ENCODE results near the gene POLD1.

POLD1 gene

DNA sequence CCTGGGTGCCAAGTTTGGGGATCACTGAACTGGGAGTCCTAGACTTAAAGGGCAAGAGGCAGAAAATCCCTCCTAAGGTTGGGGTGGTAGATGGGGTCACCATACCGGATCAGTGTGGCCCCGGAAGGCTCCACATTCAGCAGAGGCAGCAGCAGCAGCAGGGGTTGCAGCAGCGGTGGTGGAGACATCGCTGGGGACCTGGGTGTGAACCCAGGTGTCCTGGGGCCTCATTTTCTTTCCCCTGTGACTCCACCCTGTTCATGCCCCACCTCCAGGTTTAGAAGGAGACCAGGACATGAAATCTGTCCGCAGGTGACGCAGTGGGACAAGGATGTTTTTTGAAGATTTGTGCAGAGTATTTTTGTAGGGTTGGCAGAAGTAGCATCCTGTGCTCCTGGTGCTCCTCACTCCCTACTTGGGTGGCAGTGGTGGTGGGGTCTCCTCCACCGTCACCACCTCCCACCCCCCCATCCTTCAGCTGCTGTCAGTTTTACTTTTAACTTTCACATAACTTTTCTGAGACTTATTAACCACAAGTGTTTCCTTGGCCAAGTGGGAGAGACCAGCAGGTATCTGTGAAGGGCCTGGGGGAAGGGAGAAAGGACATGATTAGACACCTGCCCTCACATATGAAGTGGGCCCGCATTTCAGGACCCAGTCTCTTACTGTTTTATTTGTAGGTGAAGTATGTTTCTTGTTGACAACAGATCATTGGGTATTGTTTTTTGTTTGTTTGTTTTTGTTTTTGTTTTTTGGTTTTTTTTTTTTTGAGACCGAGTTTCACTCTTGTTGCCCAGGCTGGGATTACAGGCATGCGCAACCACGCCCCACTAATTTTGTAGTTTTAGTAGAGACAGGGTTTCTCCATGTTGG is 18.5 kb upstream of the POLD1 start, which contains the start of gene NAPSA:
Gene NAPSA, minus strand, starts transcription at position 206 of the 873 bp plus-strand sequence. Its CDS starts 18 bp downstream, at position 188.
- H3K4me3 ChIP-seq (ENCODE audit: low read depth, low read length), result no peak within 1 kb of the TSS

DNA sequence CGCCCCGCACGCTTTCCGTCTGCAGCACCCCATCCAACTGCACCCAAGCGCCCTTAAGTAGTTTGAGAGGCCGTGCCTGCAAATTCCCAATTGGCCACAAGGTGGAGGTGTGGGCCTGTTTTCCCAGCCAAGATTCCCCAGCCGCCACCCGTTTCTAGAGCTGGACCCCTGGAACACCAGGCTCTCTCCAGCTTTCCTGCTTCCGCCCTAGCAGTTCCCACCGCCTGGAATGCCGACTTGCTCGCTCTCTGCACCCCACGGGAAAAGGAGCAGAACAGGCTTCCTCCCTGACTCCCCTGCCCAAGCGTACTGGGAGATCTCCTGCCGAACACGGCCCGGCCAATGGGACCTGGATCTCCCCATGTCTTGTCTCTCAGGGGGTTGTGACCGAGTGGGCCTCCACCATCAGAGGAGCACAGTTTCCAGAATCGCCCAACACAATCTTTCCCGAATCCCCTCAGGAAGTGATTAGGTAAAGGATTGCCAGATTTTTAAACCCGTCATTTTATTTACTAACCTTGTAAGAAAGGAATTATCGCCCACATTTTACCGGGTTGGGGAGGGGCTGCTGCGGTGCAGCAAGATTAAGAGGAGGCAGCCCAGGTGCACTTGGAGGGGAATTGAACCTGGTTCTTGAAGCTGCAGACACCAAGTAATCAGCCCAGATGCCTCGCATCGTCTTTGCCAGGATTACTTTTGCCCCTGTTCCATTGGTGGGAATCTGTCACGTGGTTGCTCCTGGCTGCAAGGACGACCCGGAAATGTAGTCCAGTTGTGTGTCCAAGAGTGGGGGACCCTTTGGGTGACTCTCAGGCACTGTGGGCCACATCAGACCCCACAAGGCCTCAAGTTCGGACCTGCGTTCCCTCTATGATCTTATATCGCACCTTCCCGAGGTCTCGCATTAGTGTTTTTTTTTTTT is 15.2 kb upstream of the POLD1 start:
- H3K4me3 ChIP-seq (ENCODE audit: low read depth, low read length), result peak overlapping the region; percentile 58

DNA sequence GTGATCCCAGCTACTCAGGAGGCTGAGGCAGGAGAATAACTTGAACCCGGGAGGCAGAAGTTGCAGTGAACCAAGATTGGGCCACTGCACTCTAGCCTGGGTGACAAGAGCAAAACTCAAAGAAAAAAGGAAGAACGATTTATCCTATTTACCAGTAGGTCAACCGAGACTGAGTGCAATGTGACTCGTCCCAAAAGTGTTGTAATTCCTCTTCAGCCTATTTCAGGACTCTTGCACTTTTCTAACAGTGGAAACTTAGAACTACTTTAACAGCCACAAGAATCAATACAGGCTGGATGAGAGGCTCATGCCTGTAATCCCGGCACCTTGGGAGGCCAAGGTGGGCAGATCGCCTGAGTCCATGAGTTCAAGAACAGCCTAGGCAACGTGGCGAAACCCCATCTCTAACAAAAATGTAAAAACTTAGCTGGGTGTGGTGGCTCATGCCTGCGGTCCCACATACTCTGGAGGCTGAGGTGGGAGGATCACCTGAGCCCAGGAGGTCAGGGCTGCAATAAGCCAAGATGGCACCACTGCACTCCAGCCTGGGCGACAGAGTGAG is 12.2 kb upstream of the POLD1 start:
- H3K4me3 ChIP-seq (ENCODE audit: low read depth, low read length), result no peak overlapping the region

DNA sequence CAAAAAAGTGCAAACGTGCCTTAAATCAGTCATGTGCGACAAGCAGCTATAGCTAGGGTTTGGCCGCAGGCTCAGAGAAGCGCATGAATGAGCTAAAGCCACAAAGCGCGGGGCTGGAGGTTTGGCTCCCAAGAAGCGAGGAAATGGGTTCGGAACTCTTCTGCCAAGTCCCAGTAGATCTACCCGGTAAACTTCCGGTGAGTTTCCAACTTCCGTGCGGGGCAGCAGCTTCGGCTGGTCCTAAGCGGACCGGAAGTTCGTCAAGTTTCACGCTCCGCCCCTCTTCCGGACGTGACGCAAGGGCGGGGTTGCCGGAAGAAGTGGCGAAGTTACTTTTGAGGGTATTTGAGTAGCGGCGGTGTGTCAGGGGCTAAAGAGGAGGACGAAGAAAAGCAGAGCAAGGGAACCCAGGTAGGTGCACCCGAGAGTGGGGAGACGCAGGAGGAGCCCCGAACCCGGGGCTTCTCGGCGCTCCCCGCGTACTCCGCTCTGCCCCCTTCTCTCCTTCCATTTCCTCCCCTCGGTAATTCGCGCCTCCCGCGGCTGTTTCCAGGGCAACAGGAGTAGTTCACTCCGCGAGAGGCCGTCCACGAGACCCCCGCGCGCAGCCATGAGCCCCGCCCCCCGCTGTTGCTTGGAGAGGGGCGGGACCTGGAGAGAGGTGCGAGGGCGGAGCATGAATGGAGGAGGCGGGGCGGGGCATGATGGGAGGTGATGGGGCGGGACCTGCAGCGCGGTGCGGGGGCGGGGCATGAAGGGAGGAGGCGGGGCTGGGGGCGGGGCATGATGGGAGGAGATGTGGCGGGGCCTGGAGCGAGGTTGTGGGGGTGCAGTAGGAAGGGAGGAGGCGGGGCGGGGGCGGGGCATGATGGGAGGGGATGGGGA is 7.7 kb upstream of the POLD1 start, which contains the start of gene NR1H2:
Gene NR1H2, plus strand, starts transcription at position 292 of the 885 bp plus-strand sequence. CDS start 1,149 bp downstream, outside the sequence.
- H3K4me3 ChIP-seq (ENCODE audit: low read depth, low read length), result peak within 1 kb of the TSS; percentile 80

DNA sequence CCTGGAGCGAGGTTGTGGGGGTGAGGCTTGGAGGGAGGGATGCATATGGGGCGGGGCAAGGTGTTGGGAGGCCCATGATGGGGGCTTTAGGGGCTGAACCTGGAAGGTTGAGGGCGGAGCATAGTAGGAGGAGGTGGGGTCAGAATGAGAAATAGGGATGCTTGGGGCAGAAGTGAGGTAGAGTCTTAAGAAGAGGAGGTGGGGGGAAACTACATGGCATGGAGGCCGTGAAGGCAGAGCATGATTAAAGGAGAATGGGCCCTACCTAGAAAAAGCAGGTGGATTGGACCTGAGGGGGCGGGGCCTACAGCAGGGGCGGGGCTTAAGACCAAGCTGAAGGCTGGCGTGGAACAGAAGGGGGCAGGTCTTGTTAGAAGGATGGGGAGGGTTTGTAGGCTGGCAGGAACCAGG is 7.1 kb upstream of the POLD1 start:
- peak overlapping the region; percentile 24 for H3K4me3 ChIP-seq (ENCODE audit: low read depth, low read length)

DNA sequence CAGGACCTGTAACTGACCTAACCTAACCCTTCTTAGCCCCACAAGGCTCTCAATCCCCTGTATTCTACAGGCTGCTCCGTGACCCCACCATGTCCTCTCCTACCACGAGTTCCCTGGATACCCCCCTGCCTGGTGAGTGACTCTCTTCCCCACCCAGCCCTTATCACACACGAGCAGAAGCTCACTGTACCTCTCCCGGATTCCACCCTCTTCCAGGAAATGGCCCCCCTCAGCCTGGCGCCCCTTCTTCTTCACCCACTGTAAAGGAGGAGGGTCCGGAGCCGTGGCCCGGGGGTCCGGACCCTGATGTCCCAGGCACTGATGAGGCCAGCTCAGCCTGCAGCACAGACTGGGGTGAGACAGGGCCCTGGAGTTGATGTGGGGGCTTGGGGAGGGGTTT is 6.6 kb upstream of the POLD1 start:
- no peak overlapping the region for H3K4me3 ChIP-seq (ENCODE audit: low read depth, low read length)

DNA sequence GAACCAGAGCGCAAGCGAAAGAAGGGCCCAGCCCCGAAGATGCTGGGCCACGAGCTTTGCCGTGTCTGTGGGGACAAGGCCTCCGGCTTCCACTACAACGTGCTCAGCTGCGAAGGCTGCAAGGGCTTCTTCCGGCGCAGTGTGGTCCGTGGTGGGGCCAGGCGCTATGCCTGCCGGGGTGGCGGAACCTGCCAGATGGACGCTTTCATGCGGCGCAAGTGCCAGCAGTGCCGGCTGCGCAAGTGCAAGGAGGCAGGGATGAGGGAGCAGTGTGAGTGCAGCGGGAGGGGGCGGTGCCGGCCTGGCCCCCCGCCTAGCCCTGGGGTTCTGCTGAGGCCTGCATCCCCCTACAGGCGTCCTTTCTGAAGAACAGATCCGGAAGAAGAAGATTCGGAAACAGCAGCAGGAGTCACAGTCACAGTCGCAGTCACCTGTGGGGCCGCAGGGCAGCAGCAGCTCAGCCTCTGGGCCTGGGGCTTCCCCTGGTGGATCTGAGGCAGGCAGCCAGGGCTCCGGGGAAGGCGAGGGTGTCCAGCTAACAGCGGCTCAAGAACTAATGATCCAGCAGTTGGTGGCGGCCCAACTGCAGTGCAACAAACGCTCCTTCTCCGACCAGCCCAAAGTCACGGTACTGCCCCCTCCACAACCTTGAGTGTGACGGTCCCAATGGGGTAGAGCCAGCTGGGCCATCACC is 5.8 kb upstream of the POLD1 start:
- H3K4me3 ChIP-seq (ENCODE audit: low read depth, low read length), result no peak overlapping the region

DNA sequence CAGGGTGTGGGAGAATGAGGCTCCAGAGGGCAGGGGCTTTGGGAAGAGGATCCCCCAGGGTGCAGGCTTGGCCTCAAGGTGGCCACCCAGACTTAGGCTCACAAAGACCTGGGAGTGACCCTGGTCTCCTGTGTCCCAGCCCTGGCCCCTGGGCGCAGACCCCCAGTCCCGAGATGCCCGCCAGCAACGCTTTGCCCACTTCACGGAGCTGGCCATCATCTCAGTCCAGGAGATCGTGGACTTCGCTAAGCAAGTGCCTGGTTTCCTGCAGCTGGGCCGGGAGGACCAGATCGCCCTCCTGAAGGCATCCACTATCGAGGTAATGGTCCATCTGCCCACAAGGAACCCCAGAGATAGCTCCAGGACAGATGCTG is 5.3 kb upstream of the POLD1 start:
- H3K4me3 ChIP-seq (ENCODE audit: low read depth, low read length), result no peak overlapping the region

DNA sequence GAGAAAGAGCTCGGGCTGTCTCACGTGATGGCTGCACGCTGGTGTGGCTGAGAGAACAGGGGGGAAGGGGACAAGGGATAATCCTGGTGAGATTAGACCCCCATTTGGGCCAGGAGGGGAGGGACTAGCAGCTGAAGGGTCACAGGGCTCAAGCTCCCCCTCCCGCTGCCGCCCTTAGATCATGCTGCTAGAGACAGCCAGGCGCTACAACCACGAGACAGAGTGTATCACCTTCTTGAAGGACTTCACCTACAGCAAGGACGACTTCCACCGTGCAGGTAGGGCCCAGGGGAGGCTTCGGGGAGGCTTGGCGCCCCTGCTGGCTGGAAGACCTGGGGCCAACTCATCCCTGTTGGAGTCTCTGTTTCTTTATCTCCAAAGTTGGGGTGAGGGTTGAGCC is 4.5 kb upstream of the POLD1 start:
- no peak overlapping the region for H3K4me3 ChIP-seq (ENCODE audit: low read depth, low read length)

DNA sequence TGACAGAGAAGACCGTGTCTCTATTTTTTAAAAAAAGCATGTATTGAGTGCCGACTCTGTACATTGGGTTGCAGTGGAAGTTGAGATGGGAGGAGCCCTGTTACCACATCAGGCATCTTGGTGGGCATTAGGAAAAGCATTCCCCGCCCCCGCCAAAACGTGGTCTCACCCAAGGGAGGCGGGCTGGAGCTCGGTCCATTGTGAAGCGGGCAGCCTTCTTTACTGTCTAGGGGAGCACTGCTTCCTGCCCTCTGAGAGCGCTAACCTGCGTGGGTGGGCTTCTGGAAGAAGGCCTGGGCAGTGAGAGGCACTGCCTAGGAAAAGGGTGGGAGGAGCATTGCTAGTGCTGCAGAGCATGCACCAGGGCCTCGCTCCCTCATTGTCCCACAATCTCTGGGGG is 4.0 kb upstream of the POLD1 start:
- H3K4me3 ChIP-seq (ENCODE audit: low read depth, low read length), result no peak overlapping the region

DNA sequence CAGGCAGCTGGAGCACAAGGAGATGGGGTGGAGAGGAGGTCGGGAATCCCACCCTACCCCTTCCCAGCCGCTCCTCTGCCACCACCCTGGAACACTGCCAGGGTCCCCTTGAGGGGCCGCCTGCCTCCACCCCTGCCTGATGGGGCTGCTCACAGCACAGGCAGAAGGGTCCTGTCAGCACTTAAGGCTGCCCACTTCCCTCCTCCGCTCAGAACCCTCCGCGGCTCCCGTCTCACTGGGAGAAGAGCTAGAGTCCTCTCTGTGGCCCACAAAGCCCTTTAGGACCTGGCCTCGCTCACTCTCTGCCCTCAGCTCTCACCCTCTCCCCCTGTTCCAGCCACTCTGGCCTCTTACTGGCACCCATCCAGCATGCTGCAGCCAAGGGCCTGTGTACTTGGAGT is 3.4 kb upstream of the POLD1 start:
- H3K4me3 ChIP-seq (ENCODE audit: low read depth, low read length), result no peak overlapping the region

DNA sequence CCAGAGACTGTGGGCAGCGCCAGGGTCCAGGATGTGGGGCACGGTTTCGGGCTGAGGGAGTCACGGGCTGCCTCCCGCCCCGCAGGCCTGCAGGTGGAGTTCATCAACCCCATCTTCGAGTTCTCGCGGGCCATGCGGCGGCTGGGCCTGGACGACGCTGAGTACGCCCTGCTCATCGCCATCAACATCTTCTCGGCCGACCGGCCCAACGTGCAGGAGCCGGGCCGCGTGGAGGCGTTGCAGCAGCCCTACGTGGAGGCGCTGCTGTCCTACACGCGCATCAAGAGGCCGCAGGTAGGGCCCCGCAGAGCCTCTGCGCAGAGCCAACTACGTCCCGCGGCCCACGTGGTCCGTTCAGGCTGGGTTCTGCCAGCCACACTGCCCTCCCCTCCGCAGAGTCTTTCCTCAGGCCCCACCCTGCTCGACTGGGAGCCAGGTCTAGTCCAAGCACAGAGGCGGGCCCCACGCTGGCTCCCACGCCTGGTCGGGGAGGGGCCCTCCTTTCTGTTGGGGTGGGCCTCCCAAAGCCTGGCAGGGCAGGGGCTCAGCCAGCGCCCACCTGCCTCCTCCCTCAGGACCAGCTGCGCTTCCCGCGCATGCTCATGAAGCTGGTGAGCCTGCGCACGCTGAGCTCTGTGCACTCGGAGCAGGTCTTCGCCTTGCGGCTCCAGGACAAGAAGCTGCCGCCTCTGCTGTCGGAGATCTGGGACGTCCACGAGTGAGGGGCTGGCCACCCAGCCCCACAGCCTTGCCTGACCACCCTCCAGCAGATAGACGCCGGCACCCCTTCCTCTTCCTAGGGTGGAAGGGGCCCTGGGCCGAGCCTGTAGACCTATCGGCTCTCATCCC is 2.0 kb upstream of the POLD1 start:
- no peak overlapping the region for H3K4me3 ChIP-seq (ENCODE audit: low read depth, low read length)

DNA sequence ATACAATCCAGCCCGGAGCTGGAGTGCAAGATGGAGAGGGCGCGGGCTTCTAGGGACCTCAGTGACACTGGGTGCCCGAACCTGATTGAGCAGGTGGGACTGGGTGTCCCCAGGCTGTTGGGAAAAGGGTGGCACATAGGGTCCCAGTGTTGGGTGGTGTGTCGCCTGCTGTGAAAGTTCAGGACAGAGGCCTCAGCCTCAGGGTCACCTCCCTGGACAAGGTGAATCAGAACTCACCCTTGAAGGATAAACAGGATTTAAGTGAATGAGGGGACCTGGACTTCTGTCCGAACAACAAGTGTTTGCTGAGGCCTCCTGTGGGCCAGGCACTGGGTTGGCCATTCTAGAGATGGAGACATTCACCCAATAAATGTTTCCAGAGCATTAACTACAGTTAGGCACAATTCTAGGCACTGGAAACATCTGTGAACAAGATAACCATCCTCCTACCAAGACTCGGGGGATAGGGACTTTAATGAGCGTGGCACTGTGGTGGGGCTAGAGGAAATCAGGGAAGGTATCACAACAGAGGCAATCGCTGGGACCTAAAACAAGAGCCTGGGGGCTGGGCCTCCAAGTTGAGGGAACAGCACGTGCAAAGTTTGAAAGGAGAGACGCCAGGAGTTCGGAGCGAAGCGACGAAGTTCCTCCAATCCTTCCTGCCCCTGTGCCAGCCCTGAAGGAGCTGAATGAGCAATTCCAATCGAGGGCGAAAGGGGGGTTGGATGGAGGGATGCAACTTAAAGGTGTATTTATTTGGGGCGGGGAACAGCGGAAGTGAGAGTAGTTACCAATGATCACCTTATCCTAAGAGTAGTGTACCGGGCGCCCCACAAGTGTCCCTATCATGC is 921 bp upstream of the POLD1 start:
- H3K4me3 ChIP-seq (ENCODE audit: low read depth, low read length), result peak overlapping the region; percentile 43

DNA sequence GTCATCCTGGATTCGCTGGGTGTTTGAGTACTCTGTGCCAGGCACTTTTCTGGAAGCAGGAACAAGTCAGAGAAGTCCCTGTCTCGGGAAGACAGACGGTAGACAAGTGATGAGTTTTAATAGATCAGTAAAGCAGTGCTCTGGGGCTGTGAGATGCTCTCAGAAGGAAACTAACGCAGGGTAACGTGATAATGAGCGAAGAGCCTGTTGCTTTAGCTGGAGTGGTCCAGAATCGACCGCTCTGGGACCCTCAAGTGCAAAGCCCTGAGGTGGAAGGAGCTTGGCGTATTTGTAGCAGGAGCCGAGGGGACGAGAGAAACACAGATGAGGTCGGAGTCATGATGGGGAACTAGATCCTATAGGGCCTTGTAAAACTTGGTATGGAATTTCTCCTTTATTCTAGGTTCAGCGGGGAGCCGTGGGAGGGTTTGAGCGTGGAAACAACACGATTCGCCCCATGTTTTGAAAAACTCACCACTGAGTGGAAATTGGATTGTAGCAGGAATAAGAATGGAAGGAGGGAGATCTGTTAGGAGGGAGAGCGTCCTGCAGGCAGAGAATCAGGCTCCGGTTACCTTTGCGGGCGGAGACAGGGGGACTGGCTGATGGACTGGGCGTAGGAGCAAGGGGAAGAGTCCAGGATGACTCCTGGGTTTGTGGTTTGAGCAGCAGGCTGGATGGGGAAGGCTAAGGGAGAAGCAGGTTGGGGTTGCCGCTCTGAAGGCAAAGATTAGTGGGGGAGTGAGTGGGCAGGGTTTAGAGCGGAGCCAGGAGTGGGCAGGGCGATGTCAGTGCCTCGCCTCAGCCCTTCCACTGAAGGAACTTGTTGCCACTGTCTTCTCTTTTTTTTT is 763 bp downstream of the POLD1 start:
- peak overlapping the region; percentile 79 for H3K4me3 ChIP-seq (ENCODE audit: low read depth, low read length)

DNA sequence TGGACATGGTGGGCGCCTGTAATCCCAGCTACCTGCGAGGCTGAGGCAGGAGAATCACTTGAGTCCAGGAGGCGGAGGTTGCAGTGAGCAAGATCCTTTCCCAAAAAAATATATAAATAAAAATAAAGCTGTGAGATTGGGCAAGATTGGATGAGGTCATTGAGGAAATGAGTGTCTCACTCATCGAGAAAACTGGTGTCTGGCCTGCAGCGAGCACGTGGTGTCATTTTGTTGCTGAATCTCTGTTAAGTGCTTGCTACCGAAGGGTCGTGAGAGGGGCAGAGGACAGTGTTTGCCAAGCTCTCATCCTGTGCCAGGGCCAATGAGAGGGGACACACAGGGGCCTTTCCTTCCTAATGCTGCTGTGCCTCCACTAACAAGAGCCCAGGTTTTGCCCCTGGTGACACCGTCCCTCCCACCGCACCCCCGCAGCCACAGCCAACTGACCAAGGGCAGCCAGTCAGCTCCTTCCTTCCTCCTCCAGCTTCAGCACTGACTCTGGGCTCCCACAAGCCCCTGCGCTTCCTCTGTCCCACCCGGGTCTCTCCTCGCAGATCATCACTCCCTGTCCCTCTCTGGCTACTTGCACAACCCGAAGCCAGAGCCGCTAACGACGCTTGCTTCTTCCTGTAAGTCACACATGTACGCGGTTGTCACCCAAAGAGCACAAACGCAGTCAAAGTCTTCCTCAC is 3.2 kb downstream of the POLD1 start:
- no peak overlapping the region for H3K4me3 ChIP-seq (ENCODE audit: low read depth, low read length)

DNA sequence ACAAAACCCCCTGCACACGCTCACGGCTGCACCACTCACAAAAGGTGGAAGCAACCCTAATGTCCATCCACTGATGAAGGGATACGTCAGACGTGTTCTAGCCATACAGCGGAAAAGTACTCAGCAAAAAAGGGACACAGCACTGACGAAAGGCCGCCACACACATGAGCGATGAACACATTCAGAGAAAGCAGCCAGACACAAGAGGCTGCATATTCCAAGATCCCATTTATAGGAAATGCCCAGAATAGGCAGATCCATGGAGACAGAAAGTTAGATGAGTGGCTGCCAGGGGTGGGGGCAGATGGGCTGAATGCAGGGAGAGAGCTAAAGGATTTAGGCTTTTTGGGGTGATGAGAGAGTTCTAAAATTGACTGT is 3.7 kb downstream of the POLD1 start:
- no peak overlapping the region for H3K4me3 ChIP-seq (ENCODE audit: low read depth, low read length)
